HFF-Myc (cell line): ENCODE data around the gene SLC4A11.

Experiments used
- DNase-seq: peaks from one replicate; pipeline ENCODE4 v3.0.0-alpha.2; 2011; ENCODE audit warnings: low read depth; ENCODE audit errors: extremely low read depth
- H3K4me3 ChIP-seq: replicated peaks from 2 replicates; pipeline ENCODE4 v1.5.1; 2011; ENCODE audit warnings: low read depth, mild to moderate bottlenecking, control low read depth, low read length
- TF ChIP-seq, protein P1 (sequence below): IDR thresholded peaks from 2 replicates; pipeline ENCODE4 v1.5.1; 2012; ENCODE audit warnings: mild to moderate bottlenecking, low read depth, low read length, control low read depth; ENCODE audit errors: missing control alignments

Gene SLC4A11

DNA sequence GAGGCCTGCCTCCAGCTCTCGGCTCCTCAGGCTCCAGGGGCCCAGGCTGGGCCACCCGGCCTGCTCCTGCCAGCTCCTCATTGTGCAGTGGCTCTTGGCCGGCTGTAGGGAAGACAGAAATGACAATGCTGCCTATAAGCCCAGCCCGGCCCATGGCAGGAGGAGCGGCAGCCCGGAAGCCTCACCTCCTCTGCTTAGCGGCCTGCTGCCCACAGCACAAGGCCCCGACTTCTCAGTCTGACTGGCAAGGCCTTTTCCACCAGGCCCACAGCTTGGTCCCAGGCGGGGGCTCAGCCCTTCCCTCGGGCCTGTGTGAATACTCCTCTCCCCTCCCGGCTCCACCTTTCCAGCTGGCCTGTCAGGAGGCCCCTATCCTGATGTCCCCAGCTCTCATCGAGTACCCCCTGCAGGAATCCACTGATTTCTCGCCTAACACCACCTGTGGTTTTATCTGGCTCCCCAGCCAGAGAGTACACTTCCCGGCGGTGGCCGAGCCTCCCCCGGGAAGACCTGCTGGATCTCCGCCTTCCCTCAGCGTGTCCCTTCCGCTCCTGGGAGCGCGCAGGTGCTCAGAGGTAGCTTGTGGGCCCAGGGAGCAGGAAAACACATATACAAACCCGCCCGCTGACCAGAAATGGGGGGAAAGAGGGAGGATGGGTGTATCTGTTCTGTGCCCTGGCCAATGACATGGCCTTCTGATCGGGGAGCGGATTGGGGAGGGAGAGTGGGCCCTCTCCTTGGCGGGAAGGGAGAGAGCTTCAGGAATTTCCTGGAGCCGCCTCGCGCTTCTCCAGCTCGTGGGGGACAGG, 35.5 kb downstream of the SLC4A11 start:
- TF ChIP-seq, protein P1, sequence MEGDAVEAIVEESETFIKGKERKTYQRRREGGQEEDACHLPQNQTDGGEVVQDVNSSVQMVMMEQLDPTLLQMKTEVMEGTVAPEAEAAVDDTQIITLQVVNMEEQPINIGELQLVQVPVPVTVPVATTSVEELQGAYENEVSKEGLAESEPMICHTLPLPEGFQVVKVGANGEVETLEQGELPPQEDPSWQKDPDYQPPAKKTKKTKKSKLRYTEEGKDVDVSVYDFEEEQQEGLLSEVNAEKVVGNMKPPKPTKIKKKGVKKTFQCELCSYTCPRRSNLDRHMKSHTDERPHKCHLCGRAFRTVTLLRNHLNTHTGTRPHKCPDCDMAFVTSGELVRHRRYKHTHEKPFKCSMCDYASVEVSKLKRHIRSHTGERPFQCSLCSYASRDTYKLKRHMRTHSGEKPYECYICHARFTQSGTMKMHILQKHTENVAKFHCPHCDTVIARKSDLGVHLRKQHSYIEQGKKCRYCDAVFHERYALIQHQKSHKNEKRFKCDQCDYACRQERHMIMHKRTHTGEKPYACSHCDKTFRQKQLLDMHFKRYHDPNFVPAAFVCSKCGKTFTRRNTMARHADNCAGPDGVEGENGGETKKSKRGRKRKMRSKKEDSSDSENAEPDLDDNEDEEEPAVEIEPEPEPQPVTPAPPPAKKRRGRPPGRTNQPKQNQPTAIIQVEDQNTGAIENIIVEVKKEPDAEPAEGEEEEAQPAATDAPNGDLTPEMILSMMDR, result no peak
- peak overlapping the region; percentile 85 for H3K4me3 ChIP-seq
- no peak for DNase-seq

DNA sequence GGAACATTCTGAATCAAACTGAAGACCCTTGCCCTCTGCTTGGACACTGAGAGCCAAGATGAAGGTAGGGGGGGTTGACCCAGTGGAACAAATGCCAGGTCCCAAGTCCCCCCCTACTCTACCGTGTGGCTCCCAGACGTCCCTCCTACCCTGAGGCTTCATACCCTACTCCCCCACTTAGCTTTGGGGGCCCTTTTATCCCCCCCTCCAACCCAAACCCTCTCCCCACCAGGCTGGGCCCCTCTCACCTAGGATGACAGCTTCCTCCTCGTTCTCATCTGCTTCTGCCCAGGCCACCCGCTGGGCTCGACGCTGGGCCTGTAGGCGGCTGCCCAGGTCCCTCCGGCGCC, 36.0 kb downstream of the SLC4A11 start:
- TF ChIP-seq, protein P1, result no peak
- H3K4me3 ChIP-seq, result peak overlapping the region; percentile 85
- DNase-seq, result no peak

DNA sequence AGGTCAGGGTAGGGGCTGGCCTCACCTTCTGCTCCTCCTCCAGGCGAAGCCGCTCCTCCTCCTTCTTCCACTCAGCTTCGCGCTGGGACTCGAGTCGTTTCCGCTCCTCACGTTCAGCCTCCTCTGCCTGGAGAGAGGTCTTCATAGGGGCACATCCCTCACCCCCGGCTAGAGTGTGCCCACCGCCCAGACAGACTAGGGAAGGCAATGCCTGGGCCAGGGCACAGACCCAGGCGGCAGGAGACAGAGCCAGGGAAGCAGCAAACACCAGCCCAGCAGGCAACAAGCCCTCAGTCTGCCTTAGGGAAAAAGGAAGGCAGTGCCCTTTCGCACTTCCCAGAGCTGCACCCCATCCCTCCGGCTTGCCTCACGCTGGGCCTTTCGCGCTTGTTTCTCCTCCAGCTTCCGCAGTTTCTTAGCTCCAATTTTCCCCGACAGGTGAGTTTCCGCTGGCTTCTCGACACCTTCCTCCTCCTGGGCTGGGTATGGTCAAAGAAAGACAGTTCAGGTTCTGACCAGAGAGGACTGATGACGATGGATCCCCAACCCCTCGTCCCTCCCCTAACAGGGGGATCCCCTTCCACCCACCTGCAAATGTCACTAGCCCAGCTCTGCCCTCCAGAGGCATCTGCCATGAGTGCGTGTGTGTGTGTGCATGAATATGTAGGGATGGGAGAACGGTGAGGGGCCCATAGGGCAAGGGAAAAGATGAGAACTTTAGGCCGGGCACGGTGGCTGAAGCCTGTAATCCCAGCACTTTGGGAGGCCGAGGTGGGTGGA, 38.8 kb downstream of the SLC4A11 start:
- DNase-seq, result no peak
- TF ChIP-seq, protein P1, result no peak
- H3K4me3 ChIP-seq, result no peak overlapping the region

DNA sequence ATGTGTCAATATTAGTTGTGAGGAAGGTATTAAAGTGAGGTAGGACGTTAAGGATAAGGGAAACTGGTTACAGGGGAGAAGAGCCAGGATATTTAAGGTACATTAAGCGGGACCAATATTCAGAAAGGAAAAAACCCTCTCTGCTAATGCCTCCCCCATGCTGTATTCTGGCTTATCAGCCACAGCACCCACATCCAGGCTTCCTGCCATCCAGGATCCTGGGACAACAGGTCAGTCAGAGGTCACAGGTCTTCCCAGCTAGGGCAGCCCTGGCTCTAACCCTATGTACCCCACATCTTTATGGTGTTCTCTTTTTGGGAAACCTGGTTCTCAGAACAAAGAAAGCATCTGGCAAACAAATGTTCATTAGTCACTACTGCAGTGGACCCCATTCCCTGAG, 39.8 kb downstream of the SLC4A11 start:
- DNase-seq, result no peak
- H3K4me3 ChIP-seq, result no peak overlapping the region
- TF ChIP-seq, protein P1, result no peak

DNA sequence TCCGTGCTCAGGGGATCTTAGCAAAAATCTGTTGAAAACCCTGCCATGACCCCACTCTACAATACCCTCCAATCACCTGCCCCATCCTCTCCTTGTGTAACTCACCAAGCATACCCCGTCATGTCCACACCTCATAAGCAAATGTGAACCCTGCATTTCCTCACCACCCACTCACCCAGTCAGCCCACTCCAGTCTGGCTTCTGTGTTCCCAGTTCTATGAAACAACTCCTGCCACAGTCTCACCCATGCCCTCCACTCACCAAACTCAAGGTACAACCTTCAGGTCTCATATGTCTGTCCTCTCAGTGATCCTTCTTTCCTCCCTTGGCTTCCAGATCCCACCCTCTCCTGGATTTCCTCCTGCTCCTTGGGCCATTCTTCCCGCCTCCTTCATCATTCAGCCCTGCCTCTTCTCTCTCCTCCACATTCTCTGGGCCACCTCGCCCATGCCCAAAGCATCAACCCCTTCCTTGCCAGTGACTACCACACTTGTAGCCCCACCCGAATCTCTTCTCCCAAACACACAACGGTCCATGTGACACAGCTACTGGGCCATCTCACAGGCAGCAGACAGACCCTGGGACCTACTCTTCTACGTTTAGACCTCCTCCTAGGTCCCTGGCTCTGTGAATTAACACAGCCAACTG, 43.3 kb downstream of the SLC4A11 start:
- no peak overlapping the region for H3K4me3 ChIP-seq
- TF ChIP-seq, protein P1, result no peak
- DNase-seq, result no peak

DNA sequence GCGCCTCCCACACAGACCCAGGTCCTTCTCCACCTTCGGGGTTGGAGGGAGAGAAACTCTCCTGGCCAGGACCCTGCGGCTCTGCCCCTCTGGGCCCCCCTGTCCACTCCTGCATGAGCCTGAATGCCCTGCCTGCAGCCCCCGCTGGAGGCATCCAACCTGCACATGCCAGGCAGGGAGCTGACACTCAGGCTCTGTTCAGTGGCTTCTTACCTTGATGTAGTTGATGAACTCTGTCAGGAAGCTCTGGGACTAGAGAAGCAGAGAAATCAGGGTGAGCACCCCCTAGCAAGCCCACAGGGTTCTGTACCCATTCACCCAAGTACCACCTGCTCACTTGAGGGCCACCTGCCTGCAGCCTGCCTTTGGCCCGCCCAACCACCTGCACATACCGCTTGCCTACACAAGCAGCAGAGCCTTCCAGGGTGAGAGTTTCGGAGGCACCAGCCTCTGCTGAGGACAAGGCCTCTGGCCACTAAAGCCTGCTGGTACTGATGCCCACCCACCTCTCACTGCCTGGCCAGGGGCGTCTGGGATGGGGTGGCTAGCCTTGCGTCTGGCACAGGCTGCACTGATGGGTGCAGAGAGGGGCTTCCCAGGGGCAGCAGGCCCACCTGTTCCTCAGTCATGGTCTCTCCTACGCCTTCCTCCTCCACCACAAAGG, 44.2 kb downstream of the SLC4A11 start:
- TF ChIP-seq, protein P1, result no peak
- DNase-seq, result no peak

More for the DNA sequence above, 44.2 kb downstream of the SLC4A11 start:
- H3K4me3 ChIP-seq, result no peak overlapping the region
